Mucosa of rectum (tissue), 2 donors: Measurements from ENCODE around the gene OR5M11.
A peak's percentile ranks its signal among the peaks of the same experiment; 100 is the strongest.
"Not testable (repeated sequence)": the region's sequence is repeated elsewhere in the genome, so short reads cannot be mapped to it uniquely, and the experiment has no call there.

Experiments used
- H3K27ac ChIP-seq, 2 donors: one replicate each; pipeline ENCODE4 v1.7.0; 2013; ENCODE audit warnings: inconsistent platforms in 2 of 2, low read depth in 2 of 2, low read length in 2 of 2
- H3K27me3 ChIP-seq, 2 donors: one replicate each; pipeline ENCODE4 v1.7.0; 2013; ENCODE audit warnings: low read length in 2 of 2; ENCODE audit not compliant: control insufficient read depth in 2 of 2, insufficient read depth in 2 of 2
- H3K36me3 ChIP-seq, 2 donors: one replicate each; pipeline ENCODE4 v1.7.0; 2013; ENCODE audit warnings: low read length in 2 of 2; ENCODE audit not compliant: control insufficient read depth in 2 of 2, insufficient read depth in 2 of 2
- H3K4me1 ChIP-seq, 2 donors: one replicate each; pipeline ENCODE4 v1.7.0; 2013; ENCODE audit warnings: low read length in 2 of 2, mild to moderate bottlenecking in 1 of 2; ENCODE audit not compliant: control insufficient read depth in 2 of 2, insufficient read depth in 2 of 2
- H3K4me3 ChIP-seq, 2 donors: one replicate each; pipeline ENCODE4 v1.7.0; 2013; ENCODE audit warnings: low read length in 2 of 2
- H3K9ac ChIP-seq, 2 donors: one replicate each; pipeline ENCODE4 v1.7.0; 2013; ENCODE audit warnings: low read length in 2 of 2, low read depth in 1 of 2, mild to moderate bottlenecking in 1 of 2
- H3K9me3 ChIP-seq, 2 donors: one replicate each; pipeline ENCODE4 v1.7.0; 2013; ENCODE audit warnings: low read length in 2 of 2; ENCODE audit not compliant: control insufficient read depth in 2 of 2
- donor health status: healthy.
- donor health status: Normal muscosa, but diverticular disease.

Gene OR5M11

GRCh38 chr11:56543157-56543556 is at the start of gene OR5M11:
Gene OR5M11 (minus strand): TSS chr11:56543257. CDS start chr11:56543257, 0 bp downstream.
- Histone ChIP-seq H3K9me3 (no peaks in the 10 kb centered on the region), H3K27me3 (no peaks in the 10 kb centered on the region)

GRCh38 chr11:56592088-56592717 is 49.1 kb upstream of the OR5M11 start:
- H3K9ac ChIP-seq, H3K27me3 ChIP-seq, H3K27ac ChIP-seq, H3K9me3 ChIP-seq, H3K4me3 ChIP-seq, H3K4me1 ChIP-seq, H3K36me3 ChIP-seq: not testable (repeated sequence)

More at GRCh38 chr11:56543157-56543556, at the start of gene OR5M11:
- Histone ChIP-seq H3K4me3 (no peak within 1 kb of the TSS), H3K4me1 (no peaks in the 10 kb centered on the region), H3K9ac (no peak within 1 kb of the TSS), H3K27ac (no peak within 1 kb of the TSS), H3K36me3 (no peaks in the 10 kb centered on the region)

GRCh38 chr11:56577621-56578020 is 34.6 kb upstream of the OR5M11 start, which contains the start of gene OR5M10:
Gene OR5M10 (minus strand): TSS chr11:56577721. CDS start chr11:56577721, 0 bp downstream.
- Histone ChIP-seq H3K4me3 (no peak within 1 kb of the TSS), H3K9me3 (no peaks in the 10 kb centered on the region), H3K27ac (no peak within 1 kb of the TSS), H3K4me1 (no peaks in the 10 kb centered on the region), H3K27me3 (no peaks in the 10 kb centered on the region), H3K36me3 (no peaks in the 10 kb centered on the region), H3K9ac (no peak within 1 kb of the TSS)

- Histone ChIP-seq H3K4me3 (no peak overlapping the region), H3K9ac (no peak overlapping the region), H3K27me3 (no peaks in the 10 kb centered on the region), H3K9me3 (no peaks in the 10 kb centered on the region), H3K4me1 (peaks cover 0 to 4% of the 10 kb centered on the region in 2 donors), H3K27ac (no peak overlapping the region), H3K36me3 (no peaks in the 10 kb centered on the region)
These were observed 15.5 kb upstream of the OR5M11 start for GRCh38 chr11:56558574-56558973.

GRCh38 chr11:56554691-56555090 is 11.6 kb upstream of the OR5M11 start:
- H3K36me3 ChIP-seq, H3K9me3 ChIP-seq, H3K9ac ChIP-seq, H3K27ac ChIP-seq, H3K4me1 ChIP-seq, H3K27me3 ChIP-seq, H3K4me3 ChIP-seq: not testable (repeated sequence)

- no peaks in the 10 kb centered on the region for H3K4me1 ChIP-seq
- H3K9ac ChIP-seq = no peak overlapping the region
- no peaks in the 10 kb centered on the region for H3K9me3 ChIP-seq
- peak overlapping the region in 1 of 2 donors; percentile 15 for H3K27ac ChIP-seq
- H3K4me3 ChIP-seq = no peak overlapping the region
- H3K36me3 ChIP-seq = no peaks in the 10 kb centered on the region
- H3K27me3 ChIP-seq = no peaks in the 10 kb centered on the region
These were observed 2.5 kb upstream of the OR5M11 start for GRCh38 chr11:56545531-56545930.

GRCh38 chr11:56543739-56544138 is 682 bp upstream of the OR5M11 start:
- Histone ChIP-seq H3K4me3 (no peak overlapping the region), H3K9ac (no peak overlapping the region), H3K27me3 (no peaks in the 10 kb centered on the region), H3K9me3 (no peaks in the 10 kb centered on the region), H3K4me1 (no peaks in the 10 kb centered on the region), H3K27ac (no peak overlapping the region), H3K36me3 (no peaks in the 10 kb centered on the region)

- Histone ChIP-seq H3K4me1 (peaks cover 0 to 10% of the 10 kb centered on the region in 2 donors), H3K27me3 (no peaks in the 10 kb centered on the region), H3K4me3 (no peak overlapping the region), H3K9me3 (no peaks in the 10 kb centered on the region), H3K27ac (no peak overlapping the region), H3K9ac (no peak overlapping the region), H3K36me3 (no peaks in the 10 kb centered on the region)
These were observed 9.9 kb downstream of the OR5M11 start for GRCh38 chr11:56533054-56533740.

- Histone ChIP-seq H3K9me3 (no peaks in the 10 kb centered on the region), H3K4me3 (peak overlapping the region in 1 of 2 donors; percentile 3), H3K36me3 (no peaks in the 10 kb centered on the region), H3K27me3 (no peaks in the 10 kb centered on the region), H3K27ac (no peak overlapping the region), H3K9ac (no peak overlapping the region), H3K4me1 (peaks cover 0 to 10% of the 10 kb centered on the region in 2 donors)
These were observed 11.2 kb downstream of the OR5M11 start for GRCh38 chr11:56531856-56532255.

- no peaks in the 10 kb centered on the region for H3K27me3 ChIP-seq
- no peaks in the 10 kb centered on the region for H3K36me3 ChIP-seq
- no peak overlapping the region for H3K27ac ChIP-seq
- peaks cover 0 to 2% of the 10 kb centered on the region in 2 donors for H3K4me1 ChIP-seq
- no peak overlapping the region for H3K4me3 ChIP-seq
- H3K9ac ChIP-seq = no peak overlapping the region
- no peaks in the 10 kb centered on the region for H3K9me3 ChIP-seq
These were observed 21.0 kb downstream of the OR5M11 start for GRCh38 chr11:56522008-56522407.
